ENCODE data around the gene KCNK5.

Gene KCNK5

GRCh38 chr6:39224523-39225182 lies 4.6 kb downstream of the KCNK5 start:
- TF ChIP-seq POLR2AphosphoS5 (IDR thresholded peaks at IDR 0.05; ENCODE audit: low read depth, low read length), result no peak
- TF ChIP-seq SIN3A (IDR thresholded peaks at IDR 0.05; ENCODE audit: borderline replicate concordance, insufficient read depth, low read length), result no peak
- TF ChIP-seq FOXP2 (optimal IDR thresholded peaks at IDR 0.05; ENCODE audit: borderline replicate concordance, extremely low read depth, extremely low read length, insufficient read depth), result no peak
- TF ChIP-seq REST (IDR thresholded peaks at IDR 0.05; ENCODE audit: insufficient read depth in 1 of 2, low read depth in 2 of 2, low read length in 2 of 2), result no peak
- TF ChIP-seq TAF1 (IDR thresholded peaks at IDR 0.05; ENCODE audit: borderline replicate concordance, insufficient read depth, low read length), result no peak

GRCh38 chr6:39224011-39224410 lies 5.3 kb downstream of the KCNK5 start:
- TF ChIP-seq POLR2AphosphoS5 (IDR thresholded peaks at IDR 0.05; ENCODE audit: low read depth, low read length) (no peak), TAF1 (IDR thresholded peaks at IDR 0.05; ENCODE audit: borderline replicate concordance, insufficient read depth, low read length) (no peak), REST (IDR thresholded peaks at IDR 0.05; ENCODE audit: insufficient read depth in 1 of 2, low read depth in 2 of 2, low read length in 2 of 2) (no peak), SIN3A (IDR thresholded peaks at IDR 0.05; ENCODE audit: borderline replicate concordance, insufficient read depth, low read length) (no peak), FOXP2 (optimal IDR thresholded peaks at IDR 0.05; ENCODE audit: borderline replicate concordance, extremely low read depth, extremely low read length, insufficient read depth) (no peak)

GRCh38 chr6:39223555-39223954 lies 5.7 kb downstream of the KCNK5 start:
- TF ChIP-seq FOXP2 (optimal IDR thresholded peaks at IDR 0.05; ENCODE audit: borderline replicate concordance, extremely low read depth, extremely low read length, insufficient read depth) (no peak), POLR2AphosphoS5 (IDR thresholded peaks at IDR 0.05; ENCODE audit: low read depth, low read length) (no peak), TAF1 (IDR thresholded peaks at IDR 0.05; ENCODE audit: borderline replicate concordance, insufficient read depth, low read length) (no peak), REST (IDR thresholded peaks at IDR 0.05; ENCODE audit: insufficient read depth in 1 of 2, low read depth in 2 of 2, low read length in 2 of 2) (no peak)

GRCh38 chr6:39223061-39223460 lies 6.2 kb downstream of the KCNK5 start:
- no peak for TF ChIP-seq SIN3A (IDR thresholded peaks at IDR 0.05; ENCODE audit: borderline replicate concordance, insufficient read depth, low read length)
- TF ChIP-seq TAF1 (IDR thresholded peaks at IDR 0.05; ENCODE audit: borderline replicate concordance, insufficient read depth, low read length), result no peak
- no peak for TF ChIP-seq FOXP2 (optimal IDR thresholded peaks at IDR 0.05; ENCODE audit: borderline replicate concordance, extremely low read depth, extremely low read length, insufficient read depth)
- TF ChIP-seq POLR2AphosphoS5 (IDR thresholded peaks at IDR 0.05; ENCODE audit: low read depth, low read length), result no peak
- TF ChIP-seq REST (IDR thresholded peaks at IDR 0.05; ENCODE audit: insufficient read depth in 1 of 2, low read depth in 2 of 2, low read length in 2 of 2), result no peak

Measured in PFSK-1 (cell line).